Mesenchymal stem cell (in vitro differentiated cells and primary cell): ENCODE results near the gene PRKCI. TPM values are rescaled to one million over a fixed set of nuclear protein-coding genes. Genes with fewer than 3 reads are reported as not detected.

ENCODE experiments used
- DNase-seq: peaks from one replicate; pipeline ENCODE4 v3.0.0-alpha.2; 2013
- H2AFZ ChIP-seq: one replicate; pipeline ENCODE4 v1.6.1; 2013; ENCODE audit warnings: low read depth, mild to moderate bottlenecking, control low read depth, inconsistent platforms, low read length, moderate library complexity
- H2AK5ac ChIP-seq: 2 replicates; pipeline ENCODE4 v1.6.1; 2013; ENCODE audit warnings: low read length, moderate library complexity, mild to moderate bottlenecking, inconsistent platforms; ENCODE audit not compliant: severe bottlenecking
- H2BK120ac ChIP-seq: one replicate; pipeline ENCODE4 v1.6.1; 2013; ENCODE audit warnings: low read depth, mild to moderate bottlenecking, inconsistent platforms, low read length, moderate library complexity
- H2BK12ac ChIP-seq, 2 experiments: one replicate each; pipeline ENCODE4 v1.6.1; 2013; ENCODE audit warnings: inconsistent platforms in 2 of 2, low read length in 2 of 2, mild to moderate bottlenecking in 2 of 2, moderate library complexity in 2 of 2, control low read depth in 1 of 2
- H2BK15ac ChIP-seq: one replicate; pipeline ENCODE4 v1.6.1; 2013; ENCODE audit warnings: mild to moderate bottlenecking, low read depth, inconsistent platforms; ENCODE audit not compliant: poor library complexity, severe bottlenecking
- H2BK5ac ChIP-seq: 2 replicates; pipeline ENCODE4 v1.6.1; 2013; ENCODE audit warnings: low read depth, mild to moderate bottlenecking, low read length, control low read depth, inconsistent platforms; ENCODE audit not compliant: poor library complexity, severe bottlenecking
- H3K14ac ChIP-seq, 2 experiments: one replicate each; pipeline ENCODE4 v1.6.1; 2013; ENCODE audit warnings: inconsistent platforms in 2 of 2, low read length in 2 of 2, control low read depth in 1 of 2, mild to moderate bottlenecking in 1 of 2, moderate library complexity in 1 of 2
- H3K18ac ChIP-seq, 2 experiments: one replicate each; pipeline ENCODE4 v1.6.1; 2013; ENCODE audit warnings: inconsistent platforms in 2 of 2, low read length in 2 of 2, control low read depth in 1 of 2, low read depth in 1 of 2, mild to moderate bottlenecking in 1 of 2
- H3K23ac ChIP-seq, 2 experiments: one replicate each; pipeline ENCODE4 v1.6.1; 2013; ENCODE audit warnings: inconsistent platforms in 2 of 2, low read length in 2 of 2, mild to moderate bottlenecking in 2 of 2, moderate library complexity in 2 of 2, control low read depth in 1 of 2
- H3K27ac ChIP-seq: 2 replicates; pipeline ENCODE4 v1.5.1; 2013; ENCODE audit warnings: mild to moderate bottlenecking, moderate library complexity, low read length, control low read depth, inconsistent platforms; ENCODE audit not compliant: poor library complexity, severe bottlenecking
- H3K27me3 ChIP-seq, 2 experiments: 2 replicates each; pipeline versions ENCODE4 v1.6.1 to v1.7.0; 2013; ENCODE audit warnings: low read length in 2 of 2, mild to moderate bottlenecking in 2 of 2, moderate library complexity in 2 of 2, control low read depth in 1 of 2, inconsistent platforms in 1 of 2; ENCODE audit not compliant: control insufficient read depth in 1 of 2, insufficient read depth in 1 of 2
- H3K36me3 ChIP-seq, 2 experiments: 2 replicates each; pipeline versions ENCODE4 v1.6.1 to v1.7.0; 2013; ENCODE audit warnings: low read length in 2 of 2, control low read depth in 1 of 2, inconsistent platforms in 1 of 2, low read depth in 1 of 2, mild to moderate bottlenecking in 1 of 2; ENCODE audit not compliant: insufficient read depth in 2 of 2, control insufficient read depth in 1 of 2
- H3K4ac ChIP-seq, 2 experiments: one replicate each; pipeline ENCODE4 v1.6.1; 2013; ENCODE audit warnings: inconsistent platforms in 2 of 2, low read length in 2 of 2, mild to moderate bottlenecking in 2 of 2, moderate library complexity in 2 of 2, control low read depth in 1 of 2, low read depth in 1 of 2
- H3K4me1 ChIP-seq: 2 replicates; pipeline ENCODE4 v1.6.1; 2013; ENCODE audit warnings: low read depth, low read length, control low read depth; ENCODE audit not compliant: control insufficient read depth, insufficient read depth
- H3K4me2 ChIP-seq: 2 replicates; pipeline ENCODE4 v1.6.1; 2013; ENCODE audit warnings: low read length, mild to moderate bottlenecking, inconsistent platforms; ENCODE audit not compliant: poor library complexity, severe bottlenecking
- H3K4me3 ChIP-seq, 2 experiments: 2 replicates each; pipeline versions ENCODE4 v1.5.1 to v1.7.0; 2013; ENCODE audit warnings: low read length in 2 of 2, mild to moderate bottlenecking in 2 of 2, control low read depth in 1 of 2, low read depth in 1 of 2; ENCODE audit not compliant: insufficient read depth in 1 of 2
- H3K79me1 ChIP-seq: replicated peaks from 2 replicates; pipeline ENCODE4 v1.6.1; 2013; ENCODE audit warnings: mild to moderate bottlenecking, control low read depth, low read length, inconsistent platforms; ENCODE audit not compliant: poor library complexity, severe bottlenecking
- H3K9ac ChIP-seq: 2 replicates; pipeline ENCODE4 v1.7.0; 2013; ENCODE audit warnings: mild to moderate bottlenecking, low read length, moderate library complexity
- H3K9me3 ChIP-seq: 2 replicates; pipeline ENCODE4 v1.7.0; 2013; ENCODE audit warnings: mild to moderate bottlenecking, low read length; ENCODE audit not compliant: control insufficient read depth
- H4K8ac ChIP-seq: one replicate; pipeline ENCODE4 v1.6.1; 2013; ENCODE audit warnings: inconsistent platforms, mild to moderate bottlenecking, low read length, moderate library complexity
- H4K91ac ChIP-seq: one replicate; pipeline ENCODE4 v1.6.1; 2013; ENCODE audit warnings: mild to moderate bottlenecking, low read length, inconsistent platforms
- whole genome bisulfite sequencing: methylation state at CpG from one replicate; pipeline ENCODE4 v1.1.7; 2013; ENCODE audit warnings: mixed read lengths; 5-methylcytosine and 5-hydroxymethylcytosine counted together
- polyA plus RNA-seq, 2 experiments: library from polyadenylated mRNA; stranded (reverse); fragments of 200-250 nt; gene quantifications; one replicate each; pipeline ENCODE4 v1.2.3, GENCODE V29; 2013

The PRKCI gene
- 24.8 TPM for polyA plus RNA-seq (2013, experiment 1 of 2)
- 26.3 TPM for polyA plus RNA-seq (2013, experiment 2 of 2)

GRCh38 chr3:170221924-170222646, at the start of gene PRKCI:
Gene PRKCI (plus strand): TSS chr3:170222424. CDS start chr3:170222670, 246 bp downstream.
- Histone ChIP-seq H3K4me2 (peak within 1 kb of the TSS; percentile 66), H3K36me3 (no peaks in the 10 kb centered on the region), H3K9ac (peak within 1 kb of the TSS; percentile 99), H2AK5ac (peak within 1 kb of the TSS; percentile 80), H3K27me3 (no peaks in the 10 kb centered on the region), H3K4me1 (peaks cover 6% of the 10 kb centered on the region), H4K8ac (peak within 1 kb of the TSS; percentile 88), H3K4ac (peak within 1 kb of the TSS; percentile 88 to 99), H3K18ac (peak within 1 kb of the TSS; percentile 85 to 98), H4K91ac (peak within 1 kb of the TSS; percentile 95), H2BK15ac (no peak within 1 kb of the TSS), H3K9me3 (no peaks in the 10 kb centered on the region), H2BK5ac (peak within 1 kb of the TSS; percentile 100), H3K14ac (peak within 1 kb of the TSS in 1 of 2 experiments; percentile 65), H3K4me3 (peak within 1 kb of the TSS; percentile 86 to 96), H3K27ac (peak within 1 kb of the TSS; percentile 94), H3K79me1 (no peaks in the 10 kb centered on the region), H2AFZ (peak within 1 kb of the TSS; percentile 81), H3K23ac (peak within 1 kb of the TSS in 1 of 2 experiments; percentile 89), H2BK12ac (peak within 1 kb of the TSS in 1 of 2 experiments; percentile 95), H2BK120ac (peak within 1 kb of the TSS; percentile 93)
- DNase-seq = peak; percentile 97
- WGBS = under 1% methylated on average over 36 of the region's 60 CpGs

GRCh38 chr3:170178651-170179050, 43.6 kb upstream of the PRKCI start:
- no peak overlapping the region for H2BK12ac ChIP-seq
- peaks cover 8% of the 10 kb centered on the region for H3K79me1 ChIP-seq
- H3K14ac ChIP-seq = no peak overlapping the region
- peak overlapping the region in 1 of 2 experiments; percentile 89 for H3K4me3 ChIP-seq
- peaks cover 19 to 46% of the 10 kb centered on the region in 2 experiments for H3K36me3 ChIP-seq
- WGBS = 98% methylated on average over 3 of the region's 3 CpGs
- H2AK5ac ChIP-seq = no peak overlapping the region
- no peaks in the 10 kb centered on the region for H3K27me3 ChIP-seq
- no peak overlapping the region for H3K23ac ChIP-seq
- no peak overlapping the region for H3K27ac ChIP-seq
- H2BK5ac ChIP-seq = no peak overlapping the region
- H3K4me2 ChIP-seq = no peak overlapping the region
- H2AFZ ChIP-seq = no peak overlapping the region
- H3K18ac ChIP-seq = no peak overlapping the region
- H2BK15ac ChIP-seq = no peak overlapping the region
- peaks cover 4% of the 10 kb centered on the region for H3K4me1 ChIP-seq
- no peak for DNase-seq
- peak overlapping the region; percentile 97 for H3K9ac ChIP-seq
- no peak overlapping the region for H4K91ac ChIP-seq
- no peak overlapping the region for H4K8ac ChIP-seq
- H3K4ac ChIP-seq = no peak overlapping the region
- no peak overlapping the region for H2BK120ac ChIP-seq
- H3K9me3 ChIP-seq = no peaks in the 10 kb centered on the region

- no peak overlapping the region for H2AK5ac ChIP-seq
- H3K23ac ChIP-seq = no peak overlapping the region
These were observed 42.8 kb upstream of the PRKCI start for GRCh38 chr3:170179432-170179831.

GRCh38 chr3:170180079-170180907, 41.9 kb upstream of the PRKCI start:
- peak overlapping the region; percentile 99 for H3K4me2 ChIP-seq
- peaks cover 17 to 31% of the 10 kb centered on the region in 2 experiments for H3K36me3 ChIP-seq
- no peak overlapping the region for H2BK15ac ChIP-seq
- H3K27me3 ChIP-seq = no peaks in the 10 kb centered on the region
- no peak overlapping the region for H3K23ac ChIP-seq
- H3K4ac ChIP-seq = peak overlapping the region in 1 of 2 experiments; percentile 3
- H3K27ac ChIP-seq = peak overlapping the region; percentile 50
- peak overlapping the region; percentile 54 for H2AFZ ChIP-seq
- H2AK5ac ChIP-seq = no peak overlapping the region
- peaks cover 4% of the 10 kb centered on the region for H3K4me1 ChIP-seq
- H2BK12ac ChIP-seq = no peak overlapping the region
- H3K18ac ChIP-seq = peak overlapping the region; percentile 81 to 93
- no peak overlapping the region for H3K14ac ChIP-seq
- H3K79me1 ChIP-seq = peaks cover 6% of the 10 kb centered on the region
- H4K91ac ChIP-seq = peak overlapping the region; percentile 78
- no peak overlapping the region for H2BK120ac ChIP-seq
- peak; percentile 65 for DNase-seq
- WGBS = 39% methylated on average over 12 of the region's 16 CpGs
- no peaks in the 10 kb centered on the region for H3K9me3 ChIP-seq
- H4K8ac ChIP-seq = peak overlapping the region; percentile 4
- H2BK5ac ChIP-seq = no peak overlapping the region
- H3K9ac ChIP-seq = peak overlapping the region; percentile 97
- H3K4me3 ChIP-seq = peak overlapping the region; percentile 89 to 93

More at GRCh38 chr3:170179432-170179831, 42.8 kb upstream of the PRKCI start:
- Histone ChIP-seq H2BK5ac (no peak overlapping the region), H3K18ac (no peak overlapping the region), H2BK15ac (no peak overlapping the region), H3K4ac (no peak overlapping the region), H3K4me2 (peak overlapping the region; percentile 29), H2BK12ac (no peak overlapping the region), H4K91ac (no peak overlapping the region), H3K4me3 (peak overlapping the region in 1 of 2 experiments; percentile 89), H3K14ac (no peak overlapping the region), H3K36me3 (peaks cover 19 to 39% of the 10 kb centered on the region in 2 experiments), H2AFZ (no peak overlapping the region), H3K27ac (no peak overlapping the region), H3K4me1 (peaks cover 4% of the 10 kb centered on the region), H3K27me3 (no peaks in the 10 kb centered on the region), H3K9me3 (no peaks in the 10 kb centered on the region), H4K8ac (no peak overlapping the region), H3K9ac (peak overlapping the region; percentile 97), H2BK120ac (no peak overlapping the region), H3K79me1 (peaks cover 8% of the 10 kb centered on the region)
- 91% methylated on average over 1 of the region's 1 CpG for WGBS
- no peak for DNase-seq
